Duodenal mucosa (tissue), 2 donors: ENCODE data around the gene RNF187.

Experiments
- H3K27ac ChIP-seq: one replicate; pipeline ENCODE4 v1.7.0; 2013; ENCODE audit warnings: low read depth, low read length
- H3K27me3 ChIP-seq, 2 donors: one replicate each; pipeline ENCODE4 v1.7.0; 2013; ENCODE audit warnings: low read length in 2 of 2, control low read depth in 1 of 2; ENCODE audit not compliant: insufficient read depth in 2 of 2, control insufficient read depth in 1 of 2
- H3K36me3 ChIP-seq, 2 donors: one replicate each; pipeline ENCODE4 v1.7.0; 2013; ENCODE audit warnings: low read length in 2 of 2, control low read depth in 1 of 2; ENCODE audit not compliant: insufficient read depth in 2 of 2, control insufficient read depth in 1 of 2
- H3K4me1 ChIP-seq, 2 donors: one replicate each; pipeline ENCODE4 v1.7.0; 2013; ENCODE audit warnings: low read length in 2 of 2, control low read depth in 1 of 2; ENCODE audit not compliant: insufficient read depth in 2 of 2, control insufficient read depth in 1 of 2
- H3K4me3 ChIP-seq, 2 donors: one replicate each; pipeline ENCODE4 v1.7.0; 2013; ENCODE audit warnings: low read length in 2 of 2, low read depth in 1 of 2
- H3K9ac ChIP-seq, 2 donors: one replicate each; pipeline ENCODE4 v1.7.0; 2013; ENCODE audit warnings: low read length in 2 of 2, low read depth in 1 of 2
- H3K9me3 ChIP-seq, 2 donors: one replicate each; pipeline ENCODE4 v1.7.0; 2013; ENCODE audit warnings: low read length in 2 of 2, control low read depth in 1 of 2; ENCODE audit not compliant: control insufficient read depth in 1 of 2

The RNF187 gene

DNA sequence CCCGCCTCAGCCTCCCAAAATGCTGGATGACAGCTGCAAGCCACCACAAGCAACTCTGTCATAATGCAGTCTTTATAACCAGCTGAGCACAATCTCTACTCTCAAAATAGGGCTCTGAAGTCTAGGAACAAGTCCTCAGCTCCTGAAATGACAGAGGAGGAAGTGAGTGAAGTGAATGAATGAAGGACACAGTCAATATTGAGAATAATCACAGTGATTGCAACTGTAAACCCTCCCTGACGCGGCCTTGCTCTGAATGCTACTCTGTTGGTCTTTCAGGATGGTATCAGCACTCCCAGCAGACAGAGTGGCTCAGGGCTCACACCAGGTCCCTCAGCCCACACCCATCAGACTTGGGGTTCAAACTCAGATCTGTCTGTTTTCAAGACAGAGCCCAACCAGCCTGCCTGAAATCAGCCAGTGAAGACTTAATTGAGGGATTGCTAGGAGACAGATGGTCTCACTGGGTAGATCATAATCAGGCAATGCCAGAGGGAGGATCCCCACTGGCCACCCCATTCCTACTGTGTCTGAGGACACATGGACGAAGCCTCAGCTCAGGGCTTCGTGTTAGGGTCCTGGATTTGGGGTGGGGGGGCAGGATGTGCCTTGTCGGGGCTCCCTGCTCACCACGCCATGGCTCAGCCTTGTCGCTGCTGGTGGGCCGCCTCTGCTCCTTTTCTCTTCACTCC is 20.9 kb downstream of the RNF187 start:
- Histone ChIP-seq H3K9me3 (no peaks in the 10 kb centered on the region), H3K27ac (no peak overlapping the region), H3K36me3 (no peaks in the 10 kb centered on the region), H3K4me3 (no peak overlapping the region), H3K4me1 (no peaks in the 10 kb centered on the region), H3K9ac (no peak overlapping the region), H3K27me3 (peaks cover 4 to 14% of the 10 kb centered on the region in 2 donors)

DNA sequence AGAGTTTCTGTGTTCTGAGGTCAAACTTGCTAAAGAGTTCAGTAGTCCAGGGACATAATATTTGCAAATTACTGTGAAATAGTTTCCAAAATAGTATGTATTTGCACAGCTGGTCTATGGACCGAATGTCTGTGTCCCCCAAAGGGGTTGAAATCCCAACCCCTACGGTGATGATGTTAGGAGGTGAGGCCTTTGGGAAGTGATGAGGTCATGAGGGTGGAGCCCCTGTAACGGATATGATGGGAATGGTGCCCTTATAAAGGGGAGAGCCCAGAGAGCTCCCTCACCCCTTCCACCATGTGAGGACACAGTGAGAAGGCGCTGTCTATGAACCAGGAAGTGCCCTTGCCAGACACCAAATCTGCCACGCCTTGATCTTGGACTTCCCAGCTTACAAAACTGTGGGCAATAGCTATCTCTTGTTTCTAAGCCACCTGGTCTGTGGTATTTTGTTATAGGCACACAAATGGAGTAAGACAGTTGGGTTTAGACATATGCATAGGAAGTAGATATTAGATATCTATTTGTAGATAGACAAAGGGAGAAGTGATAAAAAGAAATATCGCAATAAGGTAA is 21.7 kb downstream of the RNF187 start:
- Histone ChIP-seq H3K9ac (no peak overlapping the region), H3K36me3 (no peaks in the 10 kb centered on the region), H3K9me3 (no peaks in the 10 kb centered on the region), H3K27me3 (peaks cover 4 to 14% of the 10 kb centered on the region in 2 donors), H3K4me3 (no peak overlapping the region), H3K27ac (no peak overlapping the region), H3K4me1 (no peaks in the 10 kb centered on the region)

DNA sequence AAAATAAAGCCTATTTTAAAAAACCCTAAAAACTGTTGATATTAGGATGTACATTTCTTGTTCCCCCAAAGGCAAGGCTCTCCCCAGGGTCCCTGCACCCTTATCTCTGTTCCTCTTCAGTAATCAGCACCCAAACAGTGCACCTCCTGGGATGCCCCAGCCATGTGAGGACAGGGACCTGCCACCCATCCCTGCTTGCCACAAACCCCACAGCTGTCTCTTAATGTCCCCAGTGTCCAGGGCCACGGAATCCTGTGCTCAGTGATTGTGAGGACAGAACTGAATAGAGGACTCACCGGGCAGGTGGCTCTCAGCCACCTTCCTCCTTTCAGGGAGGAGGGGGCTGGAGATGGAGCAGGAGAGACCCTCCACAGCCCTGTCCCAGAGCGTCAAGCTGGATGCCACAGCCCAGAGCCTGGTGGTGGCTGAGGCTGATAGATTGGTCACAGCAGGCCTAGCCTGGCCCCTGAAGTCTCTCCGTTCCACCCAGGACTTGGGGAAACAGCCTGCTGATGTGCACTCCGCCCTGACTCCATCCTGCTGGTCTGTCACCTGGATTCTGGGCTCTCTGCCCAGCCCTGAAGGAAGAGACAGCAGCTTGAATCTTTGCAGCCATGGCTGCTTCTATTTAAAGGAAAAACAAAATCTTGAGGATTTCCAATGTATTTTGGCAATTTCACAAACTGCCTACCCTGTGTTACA is 23.1 kb downstream of the RNF187 start:
- H3K36me3 ChIP-seq: no peaks in the 10 kb centered on the region
- H3K27me3 ChIP-seq: peaks cover 4 to 14% of the 10 kb centered on the region in 2 donors
- H3K4me1 ChIP-seq: no peaks in the 10 kb centered on the region
- H3K9me3 ChIP-seq: no peaks in the 10 kb centered on the region
- no peak overlapping the region for H3K4me3 ChIP-seq
- H3K9ac ChIP-seq: no peak overlapping the region
- no peak overlapping the region for H3K27ac ChIP-seq

DNA sequence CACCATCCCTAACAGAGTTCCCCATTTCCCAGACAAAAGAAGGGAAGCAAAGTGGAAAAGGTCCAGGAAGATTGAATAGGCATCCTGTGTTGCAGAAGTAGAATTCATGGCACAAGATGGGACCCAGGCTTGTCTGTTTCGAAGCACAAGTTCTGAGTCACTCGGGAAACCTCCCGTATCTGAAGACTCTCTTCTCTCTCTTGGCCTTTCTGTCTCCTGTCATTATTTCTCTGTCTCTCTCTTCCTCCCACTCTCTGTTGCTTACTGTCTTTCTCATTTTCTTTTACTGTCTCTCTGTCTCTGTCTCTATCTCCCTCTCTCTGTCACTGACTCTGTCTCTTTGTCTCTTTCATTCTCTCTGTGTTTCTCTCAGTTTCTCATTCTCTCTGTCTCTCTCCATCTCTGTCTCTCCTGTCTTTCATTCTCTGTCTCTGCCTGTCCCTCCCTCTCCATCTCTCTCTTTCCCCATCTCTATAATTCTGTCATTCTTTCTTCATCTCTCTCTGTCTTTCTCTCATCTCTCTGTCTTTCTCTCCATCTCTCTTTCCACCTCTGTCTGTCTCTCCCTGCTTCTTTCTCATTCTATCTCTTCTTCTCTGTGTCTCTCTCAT is 23.7 kb downstream of the RNF187 start:
- no peak overlapping the region for H3K27ac ChIP-seq
- no peaks in the 10 kb centered on the region for H3K4me1 ChIP-seq
- H3K4me3 ChIP-seq: no peak overlapping the region
- no peaks in the 10 kb centered on the region for H3K36me3 ChIP-seq
- no peak overlapping the region for H3K9ac ChIP-seq
- peaks cover 4 to 14% of the 10 kb centered on the region in 2 donors for H3K27me3 ChIP-seq
- no peaks in the 10 kb centered on the region for H3K9me3 ChIP-seq

DNA sequence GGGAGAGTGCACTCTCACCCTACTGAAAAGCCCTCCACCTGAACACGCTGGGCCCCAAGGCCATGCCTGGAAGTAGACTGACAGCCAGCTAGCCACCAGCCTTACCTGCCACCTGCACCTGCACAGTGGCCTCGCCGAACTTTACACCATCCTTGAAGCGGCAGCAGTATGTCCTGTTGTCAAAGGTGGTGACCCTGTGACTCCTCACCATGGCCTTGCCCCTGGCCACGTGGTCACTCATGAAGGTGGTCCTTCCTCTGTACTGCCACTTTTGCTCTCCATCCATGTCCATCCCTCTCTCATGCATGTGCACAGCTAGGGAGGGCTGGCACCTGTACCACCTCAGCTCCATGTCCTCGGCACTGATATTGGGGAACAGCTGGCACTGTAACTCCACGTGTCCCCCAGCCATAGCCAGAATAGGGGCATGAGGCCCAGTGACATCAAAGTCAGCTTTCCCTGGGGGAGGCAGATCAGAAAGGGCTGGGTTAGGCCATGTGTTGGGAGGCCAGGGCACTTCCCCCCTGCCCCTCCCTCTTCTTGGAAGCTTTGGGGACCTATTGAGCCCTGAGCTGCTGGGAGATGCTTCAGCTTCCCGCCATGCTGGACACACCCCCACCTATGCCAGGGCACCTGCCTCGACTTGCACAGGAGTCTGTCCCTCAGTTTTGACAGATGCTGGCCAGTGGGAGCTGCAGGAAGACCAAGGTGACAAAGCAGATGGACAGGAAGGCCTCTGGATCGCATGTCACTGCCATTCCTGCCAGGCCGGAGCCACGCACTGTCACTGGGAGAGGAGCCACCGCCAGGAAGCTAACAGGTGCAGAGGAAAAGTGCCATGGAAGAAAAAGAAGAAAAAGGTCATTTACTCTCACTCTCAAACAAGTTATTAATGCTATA is 24.6 kb downstream of the RNF187 start:
- Histone ChIP-seq H3K27me3 (peaks cover 4 to 20% of the 10 kb centered on the region in 2 donors), H3K36me3 (no peaks in the 10 kb centered on the region), H3K4me1 (no peaks in the 10 kb centered on the region), H3K27ac (no peak overlapping the region), H3K9ac (no peak overlapping the region), H3K4me3 (no peak overlapping the region), H3K9me3 (no peaks in the 10 kb centered on the region)

DNA sequence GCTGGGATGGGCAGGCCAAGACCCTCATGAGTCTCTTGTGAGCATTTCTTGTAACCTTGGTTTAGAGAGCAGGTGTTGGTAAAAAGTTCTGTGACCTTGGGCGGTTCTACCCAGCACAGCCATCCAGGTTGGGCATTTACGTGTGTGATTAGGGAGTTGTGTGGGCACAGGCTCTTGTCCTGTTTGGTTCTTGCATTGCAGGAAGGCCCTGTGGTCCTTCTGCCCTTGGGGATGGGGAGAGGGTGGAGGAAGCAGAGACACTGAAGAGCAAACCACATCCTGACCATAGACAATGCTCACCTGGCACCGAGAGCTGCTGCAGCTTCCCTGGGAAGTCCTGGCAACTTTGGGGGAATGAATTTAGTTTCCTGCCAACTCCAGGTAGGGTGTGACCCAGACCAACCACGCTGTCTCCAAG is 25.6 kb downstream of the RNF187 start:
- H3K36me3 ChIP-seq: no peaks in the 10 kb centered on the region
- H3K27ac ChIP-seq: no peak overlapping the region
- H3K4me3 ChIP-seq: no peak overlapping the region
- H3K9me3 ChIP-seq: no peaks in the 10 kb centered on the region
- no peaks in the 10 kb centered on the region for H3K4me1 ChIP-seq
- H3K27me3 ChIP-seq: peaks cover 4 to 29% of the 10 kb centered on the region in 2 donors
- H3K9ac ChIP-seq: no peak overlapping the region

DNA sequence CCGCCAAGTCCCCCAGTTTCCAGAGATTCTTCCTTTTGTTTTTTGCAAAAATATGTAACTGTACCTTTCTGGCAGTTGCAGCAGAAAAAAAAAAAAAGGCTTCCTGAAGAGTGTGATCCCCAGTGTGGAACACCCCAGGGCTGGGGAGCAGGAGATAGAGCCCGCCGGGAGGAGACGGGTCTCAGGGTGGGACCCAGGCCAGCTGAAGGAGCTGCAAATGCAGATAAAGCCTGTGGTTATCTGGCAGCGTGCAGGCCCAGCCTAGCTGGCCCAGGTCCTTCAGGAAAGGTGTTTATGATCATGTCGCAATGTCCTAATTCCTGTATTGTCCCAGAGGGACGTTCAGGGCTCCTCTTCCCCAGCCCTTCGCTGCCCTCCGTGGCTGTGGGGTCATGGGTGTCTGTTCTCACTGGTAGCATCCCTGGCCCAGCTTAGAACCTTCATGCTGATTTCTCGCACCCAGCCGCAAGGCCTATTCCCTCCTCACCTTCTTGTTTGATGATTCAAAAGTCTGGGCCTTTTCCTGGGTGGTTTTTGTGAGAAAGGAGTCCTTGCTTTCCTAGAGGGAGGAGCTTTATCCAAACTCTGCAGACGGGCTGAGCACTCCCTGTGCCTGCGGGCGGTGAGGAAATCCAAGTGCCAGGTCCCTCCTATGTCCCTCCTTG is 26.2 kb downstream of the RNF187 start:
- H3K27ac ChIP-seq: no peak overlapping the region
- H3K9ac ChIP-seq: no peak overlapping the region
- peaks cover 4 to 29% of the 10 kb centered on the region in 2 donors for H3K27me3 ChIP-seq
- no peaks in the 10 kb centered on the region for H3K4me1 ChIP-seq
- H3K4me3 ChIP-seq: no peak overlapping the region
- H3K9me3 ChIP-seq: no peaks in the 10 kb centered on the region
- H3K36me3 ChIP-seq: no peaks in the 10 kb centered on the region

DNA sequence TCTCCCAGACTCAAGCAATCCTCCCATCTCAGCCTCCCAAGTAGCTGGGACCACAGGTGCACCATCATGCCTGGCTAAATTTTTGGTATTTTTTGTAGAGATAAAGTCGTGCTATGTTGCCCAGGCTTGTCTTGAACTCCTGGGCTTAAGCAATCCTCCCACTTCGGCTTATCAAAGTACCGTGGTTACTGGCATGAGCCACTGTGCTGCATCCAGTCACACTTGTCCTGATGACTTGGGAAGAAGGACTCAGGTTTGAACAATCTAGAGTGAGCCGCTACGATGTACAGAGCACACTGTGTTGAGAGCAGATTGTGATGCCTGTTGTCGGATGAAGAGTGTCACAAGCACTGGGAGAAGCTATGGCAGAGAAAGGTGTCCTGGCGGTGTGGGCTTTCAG is 27.2 kb downstream of the RNF187 start:
- Histone ChIP-seq H3K4me3 (no peak overlapping the region), H3K4me1 (no peaks in the 10 kb centered on the region), H3K9ac (no peak overlapping the region), H3K36me3 (no peaks in the 10 kb centered on the region), H3K27ac (no peak overlapping the region), H3K9me3 (no peaks in the 10 kb centered on the region), H3K27me3 (peaks cover 4 to 29% of the 10 kb centered on the region in 2 donors)

DNA sequence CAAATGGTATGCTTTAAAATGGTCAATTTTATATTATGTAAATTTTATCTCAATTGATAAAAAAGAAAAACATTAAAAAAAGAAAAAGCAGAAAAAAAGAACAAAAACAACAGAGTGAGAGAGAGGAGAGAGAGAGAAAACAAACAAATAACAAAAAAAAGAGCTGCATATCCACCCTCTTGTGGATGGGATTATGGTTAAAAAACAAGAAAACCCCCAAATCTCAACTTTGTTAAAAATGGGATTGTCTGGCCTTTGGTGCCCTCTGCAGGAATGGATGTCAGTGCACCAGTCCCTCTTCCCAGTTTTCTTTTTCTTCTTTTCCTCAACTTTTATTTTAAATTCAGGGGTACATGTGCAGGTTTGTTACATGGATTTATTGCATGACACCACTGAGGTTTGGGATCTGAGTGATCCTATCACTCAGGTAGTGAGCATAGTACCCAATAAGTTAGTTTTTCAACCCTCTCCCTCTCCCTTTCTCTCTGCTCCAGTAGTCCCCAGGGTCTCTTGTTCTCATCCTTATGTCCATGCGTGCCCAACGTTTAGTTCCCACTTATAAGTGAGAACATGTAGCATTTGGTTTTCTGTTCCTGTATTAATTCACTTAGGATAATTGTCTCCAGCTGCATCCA is 28.1 kb downstream of the RNF187 start:
- Histone ChIP-seq H3K27me3 (peaks cover 4 to 27% of the 10 kb centered on the region in 2 donors), H3K36me3 (no peaks in the 10 kb centered on the region), H3K4me3 (no peak overlapping the region), H3K4me1 (no peaks in the 10 kb centered on the region), H3K27ac (no peak overlapping the region), H3K9ac (no peak overlapping the region), H3K9me3 (no peaks in the 10 kb centered on the region)
